ENCODE measurements around the gene DTL. TPM values are rescaled to one million over a fixed set of nuclear protein-coding genes. Genes with fewer than 3 reads are reported as not detected.

The DTL gene
- 18.1 to 22.1 TPM (median 20.7 TPM) in 5 replicates for total RNA-seq (2022; extraction: Qiagen RNA extraction; ENCODE audit: low read depth)

GRCh38 chr1:212035123-212035834, at the start of gene DTL, which contains the start of gene INTS7:
Gene DTL, plus strand, starts transcription at chr1:212035748. Its CDS starts 143 bp downstream, at chr1:212035891.
Gene INTS7, minus strand, starts transcription at chr1:212035557. Its CDS starts 120 bp downstream, at chr1:212035437.

Other genes starting within 250 kb of the DTL start
- gene LPGAT1, start 205.0 kb upstream of the DTL start, total RNA-seq (2022; extraction: Qiagen RNA extraction; ENCODE audit: low read depth), result 18.7 to 31.6 TPM (median 27.7 TPM) in 5 replicates
- 18.0 to 20.7 TPM (median 18.8 TPM) in 5 replicates for gene INTS7, start 191 bp upstream of the DTL start, total RNA-seq (2022; extraction: Qiagen RNA extraction; ENCODE audit: low read depth)
- 19.8 to 25.2 TPM (median 24.4 TPM) in 5 replicates for gene PPP2R5A, start 249.7 kb downstream of the DTL start, total RNA-seq (2022; extraction: Qiagen RNA extraction; ENCODE audit: low read depth)